Astrocyte (in vitro differentiated cells and primary cell): ENCODE data around the gene CAPZB. TPM values are rescaled to one million over a fixed set of nuclear protein-coding genes. Genes with fewer than 3 reads are reported as not detected.
A peak's percentile ranks its signal among the peaks of the same experiment; 100 is the strongest.

Experiments used
- DNase-seq: peaks from one replicate; pipeline ENCODE4 v3.0.0-alpha.2; 2010; ENCODE audit warnings: low read depth
- FAIRE-seq: peaks from 2 replicates; lab custom pipeline; 2011; peaks lifted over from hg19 to GRCh38; lab: Jason Lieb, UNC
- H2AFZ ChIP-seq: 2 replicates; pipeline ENCODE4 v1.6.0; 2012; ENCODE audit warnings: low read depth, low read length, inconsistent platforms
- H3K27ac ChIP-seq: 2 replicates; pipeline ENCODE4 v1.5.1; 2011; ENCODE audit warnings: low read depth, low read length, inconsistent platforms
- H3K27me3 ChIP-seq: 2 replicates; pipeline ENCODE4 v1.6.0; 2011; ENCODE audit warnings: low read length, inconsistent platforms; ENCODE audit not compliant: insufficient read depth
- H3K36me3 ChIP-seq: 2 replicates; pipeline ENCODE4 v1.5.1; 2011; ENCODE audit warnings: low read length, inconsistent platforms; ENCODE audit not compliant: insufficient read depth
- H3K4me1 ChIP-seq: 2 replicates; pipeline ENCODE4 v1.5.1; 2011; ENCODE audit warnings: low read length, inconsistent platforms; ENCODE audit not compliant: insufficient read depth
- H3K4me2 ChIP-seq: 2 replicates; pipeline ENCODE4 v1.6.0; 2012; ENCODE audit warnings: low read length, inconsistent platforms
- H3K4me3 ChIP-seq: 2 replicates; pipeline ENCODE4 v1.5.1; 2011; ENCODE audit warnings: low read depth, mild to moderate bottlenecking, low read length, inconsistent platforms; ENCODE audit not compliant: insufficient read depth
- H3K79me2 ChIP-seq: 2 replicates; pipeline ENCODE4 v1.6.0; 2012; ENCODE audit warnings: mild to moderate bottlenecking, low read length, inconsistent platforms; ENCODE audit not compliant: insufficient read depth
- H3K9ac ChIP-seq: 2 replicates; pipeline ENCODE4 v1.6.0; 2012; ENCODE audit warnings: mild to moderate bottlenecking, low read length, inconsistent platforms
- H3K9me3 ChIP-seq: 2 replicates; pipeline ENCODE4 v1.5.1; 2012; ENCODE audit warnings: low read depth, mild to moderate bottlenecking, low read length, inconsistent platforms; ENCODE audit not compliant: insufficient read depth
- H4K20me1 ChIP-seq: 2 replicates; pipeline ENCODE4 v1.6.0; 2012; ENCODE audit warnings: low read length, inconsistent platforms; ENCODE audit not compliant: insufficient read depth
- H3K27ac Mint-ChIP-seq: one replicate; pipeline ENCODE4 v1.8.0; 2021; ENCODE audit warnings: mild to moderate bottlenecking, mixed read lengths; ENCODE audit not compliant: unreplicated experiment
- H3K27me3 Mint-ChIP-seq: one replicate; pipeline ENCODE4 v1.8.0; 2021; ENCODE audit warnings: low read depth, mixed read lengths; ENCODE audit not compliant: unreplicated experiment
- H3K36me3 Mint-ChIP-seq: one replicate; pipeline ENCODE4 v1.8.0; 2021; ENCODE audit warnings: low read depth, mixed read lengths; ENCODE audit not compliant: unreplicated experiment
- H3K4me1 Mint-ChIP-seq: one replicate; pipeline ENCODE4 v1.8.0; 2021; ENCODE audit warnings: low read depth, mixed read lengths; ENCODE audit not compliant: unreplicated experiment
- H3K4me3 Mint-ChIP-seq: one replicate; pipeline ENCODE4 v1.8.0; 2021; ENCODE audit warnings: mild to moderate bottlenecking, moderate library complexity, mixed read lengths; ENCODE audit not compliant: unreplicated experiment
- H3K9me3 Mint-ChIP-seq: one replicate; pipeline ENCODE4 v1.8.0; 2021; ENCODE audit warnings: mild to moderate bottlenecking, mixed read lengths; ENCODE audit not compliant: unreplicated experiment
- CTCF ChIP-seq: IDR thresholded peaks from 2 replicates; pipeline ENCODE4 v1.5.1; 2011; ENCODE audit warnings: low read depth, mild to moderate bottlenecking, inconsistent platforms, low read length, moderate library complexity; ENCODE audit not compliant: insufficient read depth
- EZH2 ChIP-seq: IDR thresholded peaks from 2 replicates; pipeline ENCODE4 v1.6.1; 2012; ENCODE audit warnings: mild to moderate bottlenecking, low read length, inconsistent platforms; ENCODE audit not compliant: insufficient read depth
- total RNA-seq: library from RNA; stranded (reverse); gene quantifications from 2 replicates; pipeline ENCODE4 v1.2.1, GENCODE V29; 2021

Gene CAPZB
- total RNA-seq, 1 donor from 2014 or later: 458 TPM

- H3K4me2 ChIP-seq: no peak overlapping the region
- Mint-ChIP-seq H3K9me3 (no peaks in the 10 kb centered on the region), H3K36me3 (no peaks in the 10 kb centered on the region), H3K27ac (peak overlapping the region; percentile 6), H3K4me3 (no peak overlapping the region), H3K27me3 (no peaks in the 10 kb centered on the region), H3K4me1 (peaks cover 54% of the 10 kb centered on the region)
- FAIRE-seq: no peak
- no peaks in the 10 kb centered on the region for H3K27me3 ChIP-seq
- H3K4me3 ChIP-seq: no peak overlapping the region
- peaks cover 96% of the 10 kb centered on the region for H4K20me1 ChIP-seq
- H3K9me3 ChIP-seq: no peaks in the 10 kb centered on the region
- no peak overlapping the region for H3K9ac ChIP-seq
- peaks cover 35% of the 10 kb centered on the region for H3K4me1 ChIP-seq
- TF ChIP-seq EZH2: no peak
- no peak for TF ChIP-seq CTCF
- peak; percentile 56 for DNase-seq
- peaks cover 2% of the 10 kb centered on the region for H3K36me3 ChIP-seq
- no peak overlapping the region for H3K27ac ChIP-seq
- no peak overlapping the region for H2AFZ ChIP-seq
- H3K79me2 ChIP-seq: peaks cover 98% of the 10 kb centered on the region
Measured at GRCh38 chr1:19427087-19427781, 58.1 kb downstream of the CAPZB start.

- Histone ChIP-seq H4K20me1 (peaks cover 99% of the 10 kb centered on the region), H3K4me3 (no peak overlapping the region), H3K9ac (no peak overlapping the region), H2AFZ (no peak overlapping the region), H3K4me1 (peaks cover 35% of the 10 kb centered on the region), H3K36me3 (peaks cover 2% of the 10 kb centered on the region), H3K27ac (no peak overlapping the region), H3K27me3 (no peaks in the 10 kb centered on the region), H3K4me2 (no peak overlapping the region), H3K9me3 (no peaks in the 10 kb centered on the region), H3K79me2 (peaks cover 99% of the 10 kb centered on the region)
- FAIRE-seq (no peak), DNase-seq (no peak)
- no peaks in the 10 kb centered on the region for H3K27me3 Mint-ChIP-seq
- TF ChIP-seq CTCF (no peak), EZH2 (no peak)
- peaks cover 56% of the 10 kb centered on the region for H3K4me1 Mint-ChIP-seq
- no peaks in the 10 kb centered on the region for H3K36me3 Mint-ChIP-seq
- peak overlapping the region; percentile 6 for H3K27ac Mint-ChIP-seq
- no peaks in the 10 kb centered on the region for H3K9me3 Mint-ChIP-seq
- H3K4me3 Mint-ChIP-seq: peak overlapping the region; percentile 23
Measured at GRCh38 chr1:19426294-19427086, 58.8 kb downstream of the CAPZB start.
